ENCODE measurements around the gene RNASE1. TPM values are rescaled to one million over a fixed set of nuclear protein-coding genes. Genes with fewer than 3 reads are reported as not detected.

RNASE1 gene
- total and polyA plus RNA-seq, 10 of the 15 experiments (the other 5 are each of a cell fraction or from before 2014, with no cell fraction given): 0.11 to 0.72 (median 0.38) TPM; not detected in 7

GRCh38 chr14:20841096-20841495, 38.5 kb upstream of the RNASE1 start:
- FAIRE-seq (no peak), ATAC-seq (no peak), DNase-seq (ENCODE audit: low read depth, low spot score) (no peak)
- in situ Hi-C loops (cut with MboI) (no loop called here), intact Hi-C loops (cut with micrococcal nuclease; ENCODE audit: unreplicated experiment) (no loop called here)
- H3K4me1 ChIP-seq (ENCODE audit: control insufficient read depth, insufficient read depth, low read length): no peaks in the 10 kb centered on the region
- ChIA-PET POLR2A (no interaction called here), SMC1A (ENCODE audit: uncharacterized antibody, unreplicated experiment) (no interaction called here), RAD21 (ENCODE audit: unreplicated experiment) (no interaction called here), CTCF (no interaction called here)
- no peaks in the 10 kb centered on the region for H3K9me3 ChIP-seq (replicated peaks; ENCODE audit: control insufficient read depth, insufficient read depth, low read length)
- no peak overlapping the region for H3K9ac ChIP-seq (ENCODE audit: control insufficient read depth, insufficient read depth, low read length)
- H3K27ac ChIP-seq (ENCODE audit: control insufficient read depth, insufficient read depth): no peak overlapping the region
- BruUV-seq (replicated peaks): no TSS peak
- no peak overlapping the region for H3K4me3 ChIP-seq
- H3K4me2 ChIP-seq (ENCODE audit: control insufficient read depth, insufficient read depth): no peak overlapping the region
- no peaks in the 10 kb centered on the region for H3K79me2 ChIP-seq (ENCODE audit: control insufficient read depth, insufficient read depth, low read length)
- no peaks in the 10 kb centered on the region for H4K20me1 ChIP-seq (ENCODE audit: control insufficient read depth, insufficient read depth)
- H2AFZ ChIP-seq (ENCODE audit: control insufficient read depth, low read depth, low read length): no peak overlapping the region
- no peaks in the 10 kb centered on the region for H3K36me3 ChIP-seq (ENCODE audit: control insufficient read depth in 2 of 2, insufficient read depth in 2 of 2, low read length in 1 of 2)
- no peaks in the 10 kb centered on the region for H3K27me3 ChIP-seq (replicated peaks in 1 of 2; ENCODE audit: control insufficient read depth in 2 of 2, insufficient read depth in 2 of 2, low read length in 1 of 2)
- no peak for TF ChIP-seq GABPA (IDR thresholded peaks at IDR 0.05; ENCODE audit: low read depth)
- no peak for TF ChIP-seq NR2F1 (conservative IDR thresholded peaks at IDR 0.05)
- TF ChIP-seq STAT3 (IDR thresholded peaks at IDR 0.05; ENCODE audit: low read depth, low read length): no peak
- no peak for TF ChIP-seq HSF1 (IDR thresholded peaks at IDR 0.05; ENCODE audit: low read depth, low read length)
- TF ChIP-seq EED (IDR thresholded peaks at IDR 0.05; ENCODE audit: low read depth): no peak
- no peak for TF ChIP-seq TARDBP (IDR thresholded peaks at IDR 0.05; ENCODE audit: borderline replicate concordance)
- TF ChIP-seq RUNX3 (IDR thresholded peaks at IDR 0.05; ENCODE audit: low read length): no peak
- TF ChIP-seq RELA (IDR thresholded peaks at IDR 0.05; ENCODE audit: borderline replicate concordance, partially characterized antibody): no peak
- no peak for TF ChIP-seq CHD2 (IDR thresholded peaks at IDR 0.05; ENCODE audit: borderline replicate concordance, low read depth, low read length)
- TF ChIP-seq FOXM1 (IDR thresholded peaks at IDR 0.05; ENCODE audit: low read depth, low read length): no peak
- no peak for TF ChIP-seq POLR2AphosphoS2 (IDR thresholded peaks at IDR 0.05; ENCODE audit: low read depth, low read length)
- TF ChIP-seq SP1 (IDR thresholded peaks at IDR 0.05; ENCODE audit: low read depth, low read length): no peak
- TF ChIP-seq CBFB (IDR thresholded peaks at IDR 0.05; ENCODE audit: low read depth): no peak
- no peak for TF ChIP-seq EGR1 (IDR thresholded peaks at IDR 0.05; ENCODE audit: borderline replicate concordance in 1 of 2, low read depth in 2 of 2, low read length in 2 of 2)
- TF ChIP-seq SUZ12 (IDR thresholded peaks at IDR 0.05; ENCODE audit: unreplicated experiment): no peak
- no peak for TF ChIP-seq ZSCAN29 (IDR thresholded peaks at IDR 0.05)
- TF ChIP-seq PBX3 (IDR thresholded peaks at IDR 0.05; ENCODE audit: insufficient replicate concordance, low read depth, low read length): no peak
- TF ChIP-seq KDM1A (IDR thresholded peaks at IDR 0.05; ENCODE audit: borderline replicate concordance): no peak
- no peak for TF ChIP-seq MEF2B (IDR thresholded peaks at IDR 0.05; ENCODE audit: partially characterized antibody, poor library complexity, severe bottlenecking)

Measured in GM12878 (cell line).